DOHH2 (cell line): ENCODE results near the gene CACNB4.

Experiments used
- H3F3A ChIP-seq: fragments of 200-600 bp; sonication (generic), shearing (Covaris generic); 2 replicates; pipeline ENCODE4 v1.6.0; 2016; ENCODE audit warnings: antibody characterized with exemption, mild to moderate bottlenecking; ENCODE audit not compliant: control insufficient read depth, insufficient read depth
- H3K27ac ChIP-seq: fragments of 200-600 bp; sonication (generic); 2 replicates; pipeline ENCODE4 v1.5.1; 2014; ENCODE audit warnings: low read depth, mild to moderate bottlenecking, low read length, moderate library complexity
- H3K27me3 ChIP-seq: fragments of 200-600 bp; sonication (generic); 2 replicates; pipeline ENCODE4 v1.6.1; 2014; ENCODE audit warnings: mild to moderate bottlenecking, low read length, mixed read lengths; ENCODE audit not compliant: control insufficient read depth
- H3K36me3 ChIP-seq: fragments of 200-600 bp; sonication (generic); 2 replicates; pipeline ENCODE4 v1.6.1; 2014; ENCODE audit warnings: mild to moderate bottlenecking, low read length, moderate library complexity, mixed read lengths; ENCODE audit not compliant: control insufficient read depth
- H3K4me1 ChIP-seq: fragments of 200-600 bp; sonication (generic); 2 replicates; pipeline ENCODE4 v1.6.1; 2014; ENCODE audit warnings: mild to moderate bottlenecking, low read length, mixed read lengths; ENCODE audit not compliant: control insufficient read depth
- H3K4me2 ChIP-seq: fragments of 200-600 bp; sonication (generic); 2 replicates; pipeline ENCODE4 v1.6.0; 2014; ENCODE audit warnings: mild to moderate bottlenecking, low read length, moderate library complexity
- H3K4me3 ChIP-seq: fragments of 200-600 bp; sonication (generic); 2 replicates; pipeline ENCODE4 v1.5.1; 2014; ENCODE audit warnings: mild to moderate bottlenecking, low read length, mixed read lengths
- H3K79me2 ChIP-seq: fragments of 200-600 bp; sonication (generic); 2 replicates; pipeline ENCODE4 v1.6.1; 2014; ENCODE audit warnings: mild to moderate bottlenecking, low read length, mixed read lengths; ENCODE audit not compliant: control insufficient read depth
- H3K9me2 ChIP-seq: fragments of 200-600 bp; sonication (generic); replicated peaks from 2 replicates; pipeline ENCODE4 v1.6.1; 2014; ENCODE audit warnings: mild to moderate bottlenecking, low read length, mixed read lengths; ENCODE audit not compliant: control insufficient read depth
- H3K9me3 ChIP-seq: fragments of 200-600 bp; sonication (generic); 2 replicates; pipeline ENCODE4 v1.6.1; 2014; ENCODE audit warnings: antibody characterized with exemption, low read length, mixed read lengths; ENCODE audit not compliant: control insufficient read depth, insufficient read depth
- H4K20me1 ChIP-seq: fragments of 200-600 bp; sonication (generic); 2 replicates; pipeline ENCODE4 v1.6.0; 2014; ENCODE audit warnings: low read depth, mild to moderate bottlenecking, antibody characterized with exemption, low read length, moderate library complexity; ENCODE audit not compliant: control insufficient read depth, insufficient read depth
- EZH2phosphoT487 ChIP-seq: fragments of 200-600 bp; sonication (generic); IDR thresholded peaks from 2 replicates; pipeline ENCODE4 v1.6.1; 2017; ENCODE audit warnings: borderline replicate concordance, mild to moderate bottlenecking, antibody characterized with exemption, low read length, moderate library complexity, mixed read lengths
- TF ChIP-seq, protein P1 (sequence below): fragments of 200-600 bp; sonication (generic); IDR thresholded peaks from one replicate; pipeline ENCODE4 v1.5.1; 2014; ENCODE audit warnings: antibody characterized with exemption, mild to moderate bottlenecking, low read depth, low read length; ENCODE audit not compliant: poor library complexity, severe bottlenecking

CACNB4 gene

DNA sequence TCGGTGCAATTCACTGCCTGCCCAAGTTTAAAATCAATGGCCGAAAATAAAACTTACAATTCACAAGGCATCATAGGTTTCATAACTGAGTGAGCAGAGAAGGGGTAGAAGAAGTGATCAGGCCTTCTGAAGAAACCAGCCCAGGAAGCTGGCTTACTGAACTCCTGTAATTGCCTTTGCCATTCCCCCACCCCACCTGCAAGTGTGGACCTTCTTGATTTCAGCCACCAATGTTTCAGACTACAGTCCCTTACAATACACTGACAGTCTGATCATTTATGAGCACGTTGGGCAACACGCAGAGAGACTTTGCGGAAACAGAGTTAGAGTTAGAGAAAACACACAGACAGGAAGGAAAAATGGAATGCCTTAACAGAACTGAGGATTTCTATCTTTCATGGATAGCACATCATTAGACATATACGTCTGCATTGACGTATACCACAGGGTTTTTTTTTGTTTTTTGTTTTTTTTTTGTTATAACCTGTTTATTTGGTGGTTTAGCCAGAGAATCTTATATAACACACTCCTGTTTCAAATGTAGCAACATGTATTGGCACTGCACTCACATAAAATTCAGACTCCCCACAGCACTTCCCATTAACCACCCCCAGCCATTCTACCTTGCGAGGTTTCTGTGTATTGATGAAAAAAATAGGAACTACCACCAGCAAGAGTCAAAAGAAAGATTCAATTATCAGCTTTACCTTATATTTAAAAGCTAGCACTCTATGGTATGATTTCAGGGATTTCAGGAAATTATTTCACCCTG is 126.4 kb downstream of the CACNB4 start:
- H3K27ac ChIP-seq = no peak overlapping the region
- H3K27me3 ChIP-seq = peaks cover 4% of the 10 kb centered on the region; the same call in 1 of the 2 replicates
- no peaks in the 10 kb centered on the region for H3F3A ChIP-seq
- H4K20me1 ChIP-seq = no peaks in the 10 kb centered on the region
- H3K4me1 ChIP-seq = no peaks in the 10 kb centered on the region
- H3K4me3 ChIP-seq = no peak overlapping the region
- no peaks in the 10 kb centered on the region for H3K79me2 ChIP-seq
- TF ChIP-seq, protein P1, sequence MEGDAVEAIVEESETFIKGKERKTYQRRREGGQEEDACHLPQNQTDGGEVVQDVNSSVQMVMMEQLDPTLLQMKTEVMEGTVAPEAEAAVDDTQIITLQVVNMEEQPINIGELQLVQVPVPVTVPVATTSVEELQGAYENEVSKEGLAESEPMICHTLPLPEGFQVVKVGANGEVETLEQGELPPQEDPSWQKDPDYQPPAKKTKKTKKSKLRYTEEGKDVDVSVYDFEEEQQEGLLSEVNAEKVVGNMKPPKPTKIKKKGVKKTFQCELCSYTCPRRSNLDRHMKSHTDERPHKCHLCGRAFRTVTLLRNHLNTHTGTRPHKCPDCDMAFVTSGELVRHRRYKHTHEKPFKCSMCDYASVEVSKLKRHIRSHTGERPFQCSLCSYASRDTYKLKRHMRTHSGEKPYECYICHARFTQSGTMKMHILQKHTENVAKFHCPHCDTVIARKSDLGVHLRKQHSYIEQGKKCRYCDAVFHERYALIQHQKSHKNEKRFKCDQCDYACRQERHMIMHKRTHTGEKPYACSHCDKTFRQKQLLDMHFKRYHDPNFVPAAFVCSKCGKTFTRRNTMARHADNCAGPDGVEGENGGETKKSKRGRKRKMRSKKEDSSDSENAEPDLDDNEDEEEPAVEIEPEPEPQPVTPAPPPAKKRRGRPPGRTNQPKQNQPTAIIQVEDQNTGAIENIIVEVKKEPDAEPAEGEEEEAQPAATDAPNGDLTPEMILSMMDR = no peak
- no peak for TF ChIP-seq EZH2phosphoT487
- no peaks in the 10 kb centered on the region for H3K9me2 ChIP-seq
- no peaks in the 10 kb centered on the region for H3K9me3 ChIP-seq
- H3K36me3 ChIP-seq = no peaks in the 10 kb centered on the region
- no peak overlapping the region for H3K4me2 ChIP-seq

DNA sequence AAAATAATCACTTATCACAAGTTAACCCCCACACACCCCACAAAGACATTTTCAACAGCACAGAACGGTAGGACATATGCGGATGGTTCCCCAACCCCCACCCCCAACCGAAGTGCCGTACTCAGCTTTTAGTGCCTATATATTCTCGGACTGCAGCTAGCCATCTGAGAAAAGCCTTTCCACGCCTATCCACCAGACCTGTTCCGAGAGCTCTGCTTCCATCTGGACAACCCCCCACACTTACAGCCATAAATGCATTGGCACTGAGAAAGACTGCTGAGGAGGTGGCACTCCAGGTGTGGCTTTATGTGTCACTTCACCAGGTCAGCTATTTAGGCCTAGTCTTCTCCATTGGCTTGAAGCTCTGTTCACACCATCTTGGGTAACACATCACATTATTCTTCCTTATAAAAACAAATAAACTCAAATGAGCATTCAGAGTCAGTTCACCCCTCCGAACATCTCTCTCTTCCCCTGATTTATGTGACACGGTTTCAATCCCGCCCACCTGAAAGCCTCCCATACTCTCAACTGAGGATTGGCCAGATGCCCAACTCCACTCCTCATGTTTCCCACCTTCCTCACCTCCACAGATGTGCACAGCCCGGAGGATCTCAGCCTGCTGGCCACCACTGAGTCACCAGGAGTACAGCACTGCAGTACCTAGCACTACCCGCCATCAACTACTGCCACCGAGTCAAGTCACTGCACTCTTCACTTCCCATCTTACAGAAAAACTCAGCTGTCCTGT is 127.4 kb downstream of the CACNB4 start:
- no peak overlapping the region for H3K4me2 ChIP-seq

DNA sequence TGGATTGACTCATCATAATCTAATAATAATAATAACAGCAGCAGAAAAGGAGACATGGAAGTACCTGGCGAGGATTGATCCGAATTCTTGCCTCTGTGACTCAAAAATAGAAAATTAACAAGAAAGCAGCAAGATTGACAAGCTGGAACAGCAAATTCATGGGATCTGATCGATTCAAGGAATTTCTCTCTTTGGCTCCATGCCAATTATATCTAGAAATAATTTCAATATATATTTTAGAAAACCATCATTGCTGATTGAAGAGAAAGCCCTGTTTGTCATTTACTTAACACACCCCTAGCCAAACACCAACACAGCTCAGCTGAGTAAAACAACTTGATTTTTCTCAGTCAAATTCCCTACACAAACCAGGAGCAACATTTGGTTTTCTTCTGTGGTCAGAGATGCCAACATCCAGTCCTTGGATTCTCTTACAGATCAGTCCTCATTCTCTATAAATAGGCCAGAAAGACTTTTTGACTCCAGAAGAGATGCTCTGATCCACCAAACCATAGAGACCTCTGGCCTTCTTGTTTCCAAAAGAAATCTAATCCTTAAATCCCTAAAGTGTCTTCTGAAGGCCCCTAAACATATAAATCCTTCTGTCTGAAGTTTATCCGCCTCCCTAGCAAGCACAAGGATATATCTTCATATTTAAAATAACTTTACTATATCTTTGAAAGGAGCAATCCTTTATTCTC is 129.9 kb downstream of the CACNB4 start:
- Histone ChIP-seq H3K9me2 (no peaks in the 10 kb centered on the region), H3K36me3 (no peaks in the 10 kb centered on the region), H3K27me3 (no peaks in the 10 kb centered on the region), H3K27ac (no peak overlapping the region), H3K4me1 (no peaks in the 10 kb centered on the region), H3K9me3 (no peaks in the 10 kb centered on the region), H3K4me3 (no peak overlapping the region), H3F3A (no peaks in the 10 kb centered on the region), H3K79me2 (no peaks in the 10 kb centered on the region), H4K20me1 (no peaks in the 10 kb centered on the region), H3K4me2 (no peak overlapping the region)
- no peak for TF ChIP-seq EZH2phosphoT487
- TF ChIP-seq, protein P1 = no peak

More for the DNA sequence above, 127.4 kb downstream of the CACNB4 start:
- Histone ChIP-seq H4K20me1 (no peaks in the 10 kb centered on the region), H3K36me3 (no peaks in the 10 kb centered on the region), H3K27ac (no peak overlapping the region), H3K4me1 (no peaks in the 10 kb centered on the region), H3K9me3 (no peaks in the 10 kb centered on the region), H3K4me3 (no peak overlapping the region), H3F3A (no peaks in the 10 kb centered on the region), H3K9me2 (no peaks in the 10 kb centered on the region), H3K79me2 (no peaks in the 10 kb centered on the region), H3K27me3 (no peaks in the 10 kb centered on the region)
- TF ChIP-seq, protein P1 = no peak
- TF ChIP-seq EZH2phosphoT487 = no peak
